IMR-90 (cell line): Measurements from ENCODE around the gene SYNM. TPM values are rescaled to one million over a fixed set of nuclear protein-coding genes. Genes with fewer than 3 reads are reported as not detected.

Experiments
- ATAC-seq: fragments of 200-7000 bp; cut with Tn5 transposase; 2 replicates; pipeline ENCODE4 v1.9.1; 2020; ENCODE audit warnings: low read depth, mild to moderate bottlenecking, moderate library complexity
- BruUV-seq: library from RNA; stranded (reverse); fragments of 400-500 nt; replicated peaks from 2 replicates; lab custom pipeline; 2021; lab: Mats Ljungman, UMichigan
- CTCF ChIA-PET: fragments of 300-600 bp; formaldehyde crosslinking; extraction: SDS; loops from one replicate; lab custom pipeline; 2021; ENCODE audit warnings: antibody characterized with exemption; lab: Yijun Ruan, JAX
- POLR2A ChIA-PET: fragments of 300-600 bp; sonication (Branson Sonifier 250); formaldehyde crosslinking; loops from one replicate; lab custom pipeline; 2022; ENCODE audit warnings: antibody characterized with exemption; ENCODE audit not compliant: unreplicated experiment; lab: Charles Lee
- DNase-seq: peaks from one replicate; pipeline ENCODE4 v3.0.0; 2013
- H2AFZ ChIP-seq: replicated peaks from 2 replicates; pipeline ENCODE3; 2013; ENCODE audit warnings: low read length, mild to moderate bottlenecking; ENCODE audit not compliant: poor library complexity
- H2AK5ac ChIP-seq: 2 replicates; pipeline ENCODE4 v1.6.1; 2013; ENCODE audit warnings: low read depth, low read length, inconsistent platforms
- H2AK9ac ChIP-seq: replicated peaks from 2 replicates; pipeline ENCODE3; 2013; ENCODE audit warnings: mild to moderate bottlenecking, low read depth, low read length, moderate library complexity; ENCODE audit not compliant: poor library complexity
- H2BK120ac ChIP-seq: 2 replicates; pipeline ENCODE4 v1.6.1; 2013; ENCODE audit warnings: low read depth, low read length, inconsistent platforms
- H2BK15ac ChIP-seq: 3 replicates; pipeline ENCODE4 v1.6.1; 2013; ENCODE audit warnings: low read depth, low read length, inconsistent platforms
- H2BK20ac ChIP-seq: 2 replicates; pipeline ENCODE4 v1.6.1; 2013; ENCODE audit warnings: low read depth, mild to moderate bottlenecking, inconsistent platforms, low read length, moderate library complexity
- H2BK5ac ChIP-seq: 2 replicates; pipeline ENCODE4 v1.6.1; 2013; ENCODE audit warnings: mild to moderate bottlenecking, low read depth, low read length, inconsistent platforms; ENCODE audit not compliant: poor library complexity, severe bottlenecking
- H3K14ac ChIP-seq: replicated peaks from 2 replicates; pipeline ENCODE4 v1.6.1; 2013; ENCODE audit warnings: low read depth, low read length, inconsistent platforms
- H3K18ac ChIP-seq: 2 replicates; pipeline ENCODE4 v1.6.1; 2013; ENCODE audit warnings: low read depth, low read length, control low read depth
- H3K23ac ChIP-seq: 2 replicates; pipeline ENCODE4 v1.6.1; 2013; ENCODE audit warnings: low read depth, low read length, inconsistent platforms
- H3K27ac ChIP-seq: 2 replicates; pipeline ENCODE4 v1.5.1; 2013; ENCODE audit warnings: mild to moderate bottlenecking, control low read depth, low read length; ENCODE audit not compliant: insufficient read depth
- H3K27me3 ChIP-seq: 2 replicates; pipeline ENCODE4 v1.6.1; 2013; ENCODE audit warnings: low read length; ENCODE audit not compliant: control insufficient read depth, insufficient read depth
- H3K36me3 ChIP-seq: 2 replicates; pipeline ENCODE4 v1.6.1; 2013; ENCODE audit warnings: low read length, mixed read lengths; ENCODE audit not compliant: control insufficient read depth, insufficient read depth
- H3K4ac ChIP-seq: 2 replicates; pipeline ENCODE4 v1.6.1; 2013; ENCODE audit warnings: low read depth, low read length, inconsistent platforms
- H3K4me1 ChIP-seq: 2 replicates; pipeline ENCODE4 v1.6.1; 2013; ENCODE audit warnings: low read length, mixed read lengths; ENCODE audit not compliant: control insufficient read depth, insufficient read depth
- H3K4me2 ChIP-seq: 2 replicates; pipeline ENCODE4 v1.6.1; 2013; ENCODE audit warnings: low read depth, mild to moderate bottlenecking, control low read depth, low read length, moderate library complexity
- H3K4me3 ChIP-seq: 2 replicates; pipeline ENCODE4 v1.5.1; 2013; ENCODE audit warnings: low read depth, mild to moderate bottlenecking, control low read depth, low read length, moderate library complexity; ENCODE audit not compliant: insufficient read depth
- H3K56ac ChIP-seq: 2 replicates; pipeline ENCODE4 v1.6.1; 2013; ENCODE audit warnings: low read length, inconsistent platforms; ENCODE audit not compliant: insufficient read depth; ENCODE audit errors: extremely low read depth
- H3K79me1 ChIP-seq, 2 experiments: 2 replicates each; pipeline ENCODE4 v1.6.1; 2013; ENCODE audit warnings: low read length in 2 of 2, inconsistent platforms in 1 of 2, low read depth in 1 of 2
- H3K9ac ChIP-seq: 2 replicates; pipeline ENCODE4 v1.6.1; 2013; ENCODE audit warnings: low read depth, low read length, control low read depth
- H3K9me1 ChIP-seq: 2 replicates; pipeline ENCODE4 v1.6.1; 2013; ENCODE audit warnings: low read length, inconsistent platforms; ENCODE audit not compliant: insufficient read depth
- H3K9me3 ChIP-seq: 2 replicates; pipeline ENCODE4 v1.6.1; 2013; ENCODE audit warnings: low read length; ENCODE audit not compliant: control insufficient read depth, insufficient read depth
- H4K20me1 ChIP-seq: 2 replicates; pipeline ENCODE4 v1.6.1; 2013; ENCODE audit warnings: low read length, inconsistent platforms; ENCODE audit not compliant: insufficient read depth
- H4K5ac ChIP-seq: 2 replicates; pipeline ENCODE4 v1.6.1; 2013; ENCODE audit warnings: mild to moderate bottlenecking, low read depth, low read length, control low read depth
- H4K8ac ChIP-seq, 2 experiments: 2 replicates each; pipeline ENCODE4 v1.6.1; 2013; ENCODE audit warnings: low read depth in 2 of 2, low read length in 2 of 2, control low read depth in 1 of 2, inconsistent platforms in 1 of 2
- H4K91ac ChIP-seq: 2 replicates; pipeline ENCODE4 v1.6.1; 2013; ENCODE audit warnings: low read depth, low read length, inconsistent platforms; ENCODE audit not compliant: insufficient read depth
- BHLHE40 ChIP-seq: fragments of 150-350 bp; IDR thresholded peaks from 2 replicates; pipeline ENCODE4 v1.6.1; 2016; ENCODE audit warnings: mild to moderate bottlenecking, low read depth, low read length
- CTCF ChIP-seq: conservative IDR thresholded peaks from 2 replicates; pipeline ENCODE4 v1.5.1; 2012; ENCODE audit warnings: mild to moderate bottlenecking, low read depth, low read length, improper control_type of control experiment
- MAZ ChIP-seq: IDR thresholded peaks from 2 replicates; pipeline ENCODE4 v1.6.1; 2012; ENCODE audit warnings: low read depth, mild to moderate bottlenecking, low read length, improper control_type of control experiment, moderate library complexity, borderline replicate concordance
- MXI1 ChIP-seq: IDR thresholded peaks from 2 replicates; pipeline ENCODE4 v1.6.1; 2012; ENCODE audit warnings: low read depth, mild to moderate bottlenecking, low read length, moderate library complexity, borderline replicate concordance
- POLR2A ChIP-seq: IDR thresholded peaks from 2 replicates; pipeline ENCODE4 v1.6.1; 2012; ENCODE audit warnings: mild to moderate bottlenecking, low read depth, low read length
- RCOR1 ChIP-seq: IDR thresholded peaks from 2 replicates; pipeline ENCODE4 v1.6.1; 2012; ENCODE audit warnings: mild to moderate bottlenecking, low read length, improper control_type of control experiment; ENCODE audit not compliant: insufficient replicate concordance
- SMC3 ChIP-seq: fragments of 150-350 bp; IDR thresholded peaks from 2 replicates; pipeline ENCODE4 v1.6.1; 2016; ENCODE audit warnings: low read depth, mild to moderate bottlenecking, antibody characterized with exemption, low read length, moderate library complexity
- WGBS, 2 experiments: methylation state at CpG; one replicate each; pipeline versions ENCODE4 v1.1.5 to v1.1.7; 2013; ENCODE audit warnings: missing lambda C conversion rate in 2 of 2; ENCODE audit not compliant: insufficient read length in 1 of 2; ENCODE audit errors: extremely low coverage in 2 of 2; 5-methylcytosine and 5-hydroxymethylcytosine counted together
- dilution Hi-C: fragments of 300-500 bp; cut with HindIII; formaldehyde crosslinking; loops from one replicate; pipeline ENCODE4 v1.14.3; 2018; ENCODE audit warnings: low sequenced_read_pairs; ENCODE audit not compliant: unreplicated experiment
- in situ Hi-C: fragments of 300-500 bp; cut with MboI; formaldehyde crosslinking; loops from 3 replicates; pipeline ENCODE4 v1.14.3; 2019; ENCODE audit warnings: low sequenced_read_pairs, inconsistent platforms, mixed read lengths
- intact Hi-C: fragments of 100-400 bp; cut with micrococcal nuclease; formaldehyde crosslinking; loops from 2 replicates; pipeline ENCODE4 v1.10.0; 2022
- polyA plus RNA-seq, 3 experiments: library from polyadenylated mRNA; depleted of rRNA; stranded (reverse); fragments of >200 nt; gene quantifications; 2 replicates each; pipeline ENCODE4 v1.2.3, GENCODE V29; 2012; ENCODE audit warnings: low replicate concordance in 1 of 3
- total RNA-seq: library from RNA; depleted of rRNA; stranded (reverse); fragments of >200 nt; gene quantifications from 2 replicates; pipeline ENCODE4 v1.2.3, GENCODE V29; 2012

Gene SYNM
- total and polyA plus RNA-seq, 2 of the 4 experiments (the other 2 are of a cell fraction): 2.1 to 3.4 TPM

GRCh38 chr15:99143242-99143641 lies 38.4 kb downstream of the SYNM start:
- H3K27me3 ChIP-seq: no peaks in the 10 kb centered on the region
- H3K4ac ChIP-seq: no peak overlapping the region
- DNase-seq (no peak), ATAC-seq (peak; percentile 14; the same call in 1 of the 2 replicates)
- H3K36me3 ChIP-seq: no peaks in the 10 kb centered on the region
- no peak overlapping the region for H4K8ac ChIP-seq
- no peak overlapping the region for H3K4me3 ChIP-seq
- H2BK5ac ChIP-seq: no peak overlapping the region
- no peak for TF ChIP-seq MXI1
- no peak for TF ChIP-seq BHLHE40
- TF ChIP-seq SMC3: no peak
- no peak for TF ChIP-seq POLR2A
- no peak for TF ChIP-seq RCOR1
- TF ChIP-seq MAZ: no peak
- TF ChIP-seq CTCF: no peak
- no peak overlapping the region for H3K14ac ChIP-seq
- H3K23ac ChIP-seq: no peak overlapping the region
- no peak overlapping the region for H3K27ac ChIP-seq
- H3K4me1 ChIP-seq: peaks cover 9% of the 10 kb centered on the region
- no peak overlapping the region for H4K5ac ChIP-seq
- no peak overlapping the region for H4K91ac ChIP-seq
- dilution Hi-C loops (no loop called here), in situ Hi-C loops (no loop called here), intact Hi-C loops (no loop called here)
- H3K9me1 ChIP-seq: peaks cover 15% of the 10 kb centered on the region; the same call in 1 of the 2 replicates
- CTCF ChIA-PET: interaction anchor here (0.8 to 1.4 kb wide), 2 partner anchors 38 to 43 kb away, joined by 3 to 4 read pairs; partner anchors contain the start of gene SYNM
- H2BK15ac ChIP-seq: no peak overlapping the region
- BruUV-seq: no TSS peak
- WGBS, 2 experiments: no CpG with 5 or more reads among the region's 3 CpGs
- H3K9me3 ChIP-seq: no peaks in the 10 kb centered on the region
- no peaks in the 10 kb centered on the region; a peak in 1 of 4 replicates for H3K79me1 ChIP-seq
- no peak overlapping the region for H3K56ac ChIP-seq
- H3K9ac ChIP-seq: no peak overlapping the region
- no peaks in the 10 kb centered on the region for H4K20me1 ChIP-seq
- no peak overlapping the region for H2BK20ac ChIP-seq
- H3K4me2 ChIP-seq: no peak overlapping the region
- H2AK9ac ChIP-seq: no peak overlapping the region
- no peak overlapping the region for H2AK5ac ChIP-seq
- POLR2A ChIA-PET: no interaction called here
- no peak overlapping the region for H2AFZ ChIP-seq
- H3K18ac ChIP-seq: no peak overlapping the region
- H2BK120ac ChIP-seq: no peak overlapping the region
